GM18909 (cell line): ENCODE data around the gene PTS.

Source experiments
- ATAC-seq: cut with Tn5 transposase; IDR thresholded peaks from one replicate; pipeline ENCODE4 v1.9.1; 2021; ENCODE audit warnings: mild to moderate bottlenecking; ENCODE audit not compliant: unreplicated experiment, poor library complexity

The PTS gene

DNA sequence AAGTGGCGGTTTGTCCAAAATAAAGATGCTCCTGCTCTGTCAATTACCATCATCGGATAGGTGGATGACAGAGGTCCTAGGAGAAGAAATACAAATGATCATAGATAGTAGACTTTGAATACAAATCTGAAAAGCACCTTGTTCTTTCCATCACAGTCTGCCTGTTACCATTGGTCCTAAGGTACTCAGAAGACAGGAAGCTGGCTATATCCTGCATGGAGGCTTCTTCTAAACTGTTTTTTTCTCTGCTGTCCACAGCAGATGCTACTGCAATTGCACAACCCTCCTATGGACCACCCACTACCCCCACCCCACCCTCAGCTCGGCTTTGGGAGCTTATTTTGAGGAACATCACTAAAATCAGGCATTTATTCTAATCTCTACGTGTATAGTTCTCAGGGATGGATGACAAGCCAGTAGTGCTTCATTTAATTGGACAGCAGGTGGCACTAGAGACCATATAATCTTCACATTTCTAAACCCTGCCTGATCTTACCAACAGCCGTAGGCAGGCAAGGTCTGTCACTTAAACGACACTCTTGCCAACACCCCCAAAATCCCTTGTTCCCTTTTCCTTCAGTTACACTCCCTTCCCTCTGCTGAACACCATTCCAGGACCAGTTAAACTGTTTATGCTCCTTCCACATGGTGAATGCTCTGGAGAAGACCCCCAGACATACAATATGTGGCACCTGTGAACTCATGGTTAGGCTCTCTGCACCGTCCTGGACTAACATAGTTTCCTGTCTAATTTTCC is 6.6 kb upstream of the PTS start:
- peak; percentile 91 for ATAC-seq

DNA sequence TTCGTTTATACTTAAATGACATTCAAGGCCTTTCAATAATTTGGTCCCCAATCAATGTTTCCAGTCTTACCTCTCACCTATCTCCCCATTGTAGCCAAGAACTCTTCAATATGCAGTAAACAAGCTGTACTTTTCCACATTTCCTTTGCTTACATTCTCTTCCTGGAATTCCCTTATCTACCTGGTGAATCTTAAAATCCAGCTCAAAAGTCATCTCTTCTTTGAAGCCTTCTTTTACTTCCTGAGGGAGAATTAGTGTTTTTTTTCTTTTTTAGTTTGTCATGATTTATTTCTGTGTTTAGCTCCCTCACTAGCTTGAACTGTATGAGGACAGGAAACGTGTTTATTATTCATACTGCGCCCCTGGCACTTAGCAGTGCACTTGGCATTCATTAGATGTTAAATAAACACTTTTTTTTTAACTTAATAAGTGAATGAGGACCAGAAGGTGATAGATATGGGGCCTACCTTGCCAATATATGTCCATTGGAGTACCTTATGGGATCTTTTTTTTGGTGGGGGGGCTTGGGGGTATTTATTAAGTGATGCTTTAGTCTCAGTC is 4.9 kb upstream of the PTS start:
- ATAC-seq: no peak

DNA sequence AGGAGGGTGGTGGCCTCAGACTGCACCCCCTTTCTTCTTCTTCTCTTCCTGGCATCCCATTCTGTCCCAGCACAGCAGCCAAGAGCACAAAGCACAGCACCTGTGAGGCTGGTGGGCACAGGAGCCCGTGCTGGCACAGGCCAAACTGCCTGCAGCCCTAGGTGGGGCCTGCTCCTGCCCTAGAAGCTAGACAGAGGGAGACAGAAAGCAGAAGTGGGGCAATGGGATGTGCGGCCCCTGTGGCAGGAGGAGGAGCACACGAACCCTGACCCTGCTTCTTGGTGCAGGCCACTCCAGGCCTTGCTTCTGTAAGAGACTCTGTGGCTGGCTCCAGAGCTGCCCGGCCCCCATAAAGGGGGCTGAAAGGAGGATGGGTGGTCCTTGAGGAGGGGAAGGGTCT is 3.9 kb upstream of the PTS start:
- ATAC-seq: no peak

DNA sequence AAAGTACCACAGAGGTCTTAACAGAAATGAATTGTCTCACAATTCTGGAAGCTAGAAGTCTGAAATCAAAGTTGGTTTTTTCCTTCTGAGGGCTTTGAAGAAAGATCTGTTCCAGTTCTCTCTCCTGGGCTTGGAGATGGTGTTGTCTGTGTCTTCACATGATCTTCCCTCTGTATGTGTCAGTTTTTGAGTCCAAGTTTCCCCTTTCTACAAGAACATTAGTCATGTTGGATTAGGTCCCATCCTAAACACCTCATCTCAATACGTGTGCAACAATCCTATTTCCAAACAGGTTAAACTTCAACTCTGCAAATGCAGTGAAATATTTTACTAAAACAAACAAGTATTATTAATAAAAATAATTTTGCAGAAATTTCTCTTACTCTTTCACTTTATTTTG is 3.1 kb upstream of the PTS start:
- ATAC-seq: no peak

DNA sequence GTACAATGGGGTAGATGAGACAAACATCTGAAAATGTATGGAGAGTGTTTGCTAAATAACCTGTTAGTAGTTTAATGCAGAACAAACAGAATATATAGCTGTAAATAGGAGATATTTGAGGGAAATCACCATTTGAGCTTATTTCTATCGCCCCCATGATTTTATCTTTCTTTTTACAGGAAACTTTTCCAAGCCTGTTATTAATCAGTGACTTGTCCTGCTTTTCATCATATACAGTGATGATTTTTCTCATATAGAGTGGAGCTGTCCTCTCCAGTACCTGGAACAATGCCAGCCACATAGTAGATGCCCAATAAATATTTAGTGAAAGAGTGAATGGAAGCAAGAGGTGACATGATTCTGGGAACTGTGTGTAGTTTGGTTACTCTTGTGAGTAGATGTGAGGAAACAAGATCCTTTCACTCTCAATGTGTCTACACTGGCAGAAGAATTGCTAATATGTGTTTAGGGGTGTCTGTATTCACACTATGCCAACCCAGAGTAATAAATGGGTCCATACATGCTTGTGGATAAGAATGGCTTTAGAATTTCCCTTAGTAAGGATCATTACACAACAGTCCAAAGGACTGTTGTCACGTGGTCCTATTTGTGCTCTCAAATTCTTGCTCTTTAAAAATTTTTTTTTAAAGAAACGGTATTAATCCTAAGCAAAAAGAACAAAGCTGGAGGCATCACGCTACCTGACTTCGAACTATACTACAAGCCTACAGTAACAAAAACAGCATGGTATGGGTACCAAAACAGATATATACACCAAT is 2.3 kb upstream of the PTS start:
- ATAC-seq: no peak

DNA sequence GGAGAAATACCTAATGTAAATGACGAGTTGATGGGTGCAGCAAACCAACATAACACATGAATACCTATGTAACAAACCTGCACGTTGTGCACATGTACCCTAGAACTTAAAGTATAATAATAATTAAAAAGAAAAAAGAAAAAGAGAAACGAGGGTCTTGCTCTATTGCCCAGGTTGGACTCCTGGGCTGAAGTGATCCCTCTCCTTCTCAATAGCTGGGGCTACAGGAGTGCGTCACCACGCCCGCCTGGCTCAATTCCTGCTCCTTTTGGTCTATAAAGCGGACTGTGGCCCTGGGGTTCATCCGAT is 521 bp upstream of the PTS start:
- ATAC-seq: no peak

DNA sequence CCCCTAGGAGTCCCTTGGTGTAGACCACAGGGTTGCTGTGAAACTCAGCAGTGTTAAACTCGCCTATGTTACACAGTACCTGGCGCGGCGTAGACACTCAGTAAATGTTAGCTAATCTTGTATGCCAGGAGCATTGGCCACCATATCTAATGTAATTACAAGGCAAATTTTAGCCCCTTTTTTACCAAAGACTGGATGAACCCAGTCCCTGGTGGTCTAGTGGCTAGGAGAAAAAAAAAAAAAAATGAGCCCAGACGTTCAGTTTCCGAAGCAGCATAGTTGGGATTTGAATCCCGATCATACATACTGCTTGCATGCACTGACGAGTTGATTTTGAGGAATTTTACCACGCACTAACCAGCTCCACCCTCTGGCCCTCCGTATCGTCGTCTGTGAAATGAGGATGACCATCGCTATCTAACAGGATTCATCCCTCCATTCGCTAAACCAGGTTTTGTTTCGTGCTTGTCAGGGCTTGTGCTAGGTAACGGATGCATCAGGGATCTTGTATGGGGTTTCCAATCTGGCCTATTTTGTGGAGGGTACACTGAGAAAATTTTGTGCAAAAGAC is 688 bp downstream of the PTS start:
- peak; percentile 49 for ATAC-seq

DNA sequence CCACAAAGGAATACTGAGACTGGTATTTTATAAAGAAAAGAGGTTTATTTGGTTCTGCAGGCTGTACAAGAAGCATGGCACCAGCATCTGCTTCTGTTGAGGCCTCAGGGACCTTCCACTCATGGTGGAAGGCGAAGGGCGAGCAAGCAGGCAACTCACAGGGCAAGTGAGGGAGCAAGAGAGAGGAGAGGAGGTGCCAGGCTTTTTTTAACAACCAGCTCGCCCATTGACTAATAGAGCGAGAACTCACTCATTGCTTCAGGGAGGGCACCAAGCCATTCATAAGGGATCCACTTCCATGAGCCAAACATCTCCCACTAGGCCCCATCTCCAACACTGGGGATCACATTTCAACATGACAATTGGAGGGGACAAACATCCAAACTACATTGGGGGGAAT is 1.2 kb downstream of the PTS start:
- ATAC-seq: no peak

DNA sequence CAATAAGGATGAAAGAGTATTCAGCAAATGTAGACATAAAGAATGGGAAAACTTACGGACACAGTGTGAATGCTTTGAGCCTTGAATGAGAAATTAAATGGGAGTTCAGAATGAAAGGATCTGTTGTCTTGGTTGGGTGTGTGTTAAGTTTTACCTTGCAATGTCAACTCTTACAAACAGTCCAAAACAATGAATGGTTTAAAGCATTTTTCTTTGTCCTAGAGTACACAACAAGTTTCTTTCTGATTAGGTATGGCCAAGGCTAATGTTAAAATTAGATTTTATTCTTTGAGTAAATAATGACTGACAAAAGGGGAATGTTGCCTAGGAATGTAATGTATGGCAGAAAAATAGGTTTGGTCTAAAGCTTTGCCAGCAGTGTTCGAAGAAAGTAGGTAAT is 2.5 kb downstream of the PTS start:
- no peak for ATAC-seq

DNA sequence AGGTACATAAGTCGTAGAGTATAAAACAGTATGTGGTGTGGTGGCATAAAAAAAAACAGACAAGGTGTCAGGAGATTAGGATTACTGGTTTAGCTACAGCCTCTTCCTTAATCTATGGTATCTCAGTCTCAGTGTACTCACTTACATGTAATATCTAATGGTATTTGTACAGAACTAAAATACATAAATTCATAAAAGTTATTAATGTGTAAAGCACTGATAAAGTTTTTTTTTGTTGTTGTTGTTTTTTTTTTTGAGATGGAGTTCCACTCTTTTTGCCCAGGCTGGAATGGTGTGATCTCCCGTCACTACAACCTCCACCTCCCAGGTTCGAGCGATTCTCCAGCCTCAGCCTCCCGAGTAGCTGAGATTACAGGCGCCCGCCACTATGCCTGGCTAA is 2.9 kb downstream of the PTS start:
- no peak for ATAC-seq

DNA sequence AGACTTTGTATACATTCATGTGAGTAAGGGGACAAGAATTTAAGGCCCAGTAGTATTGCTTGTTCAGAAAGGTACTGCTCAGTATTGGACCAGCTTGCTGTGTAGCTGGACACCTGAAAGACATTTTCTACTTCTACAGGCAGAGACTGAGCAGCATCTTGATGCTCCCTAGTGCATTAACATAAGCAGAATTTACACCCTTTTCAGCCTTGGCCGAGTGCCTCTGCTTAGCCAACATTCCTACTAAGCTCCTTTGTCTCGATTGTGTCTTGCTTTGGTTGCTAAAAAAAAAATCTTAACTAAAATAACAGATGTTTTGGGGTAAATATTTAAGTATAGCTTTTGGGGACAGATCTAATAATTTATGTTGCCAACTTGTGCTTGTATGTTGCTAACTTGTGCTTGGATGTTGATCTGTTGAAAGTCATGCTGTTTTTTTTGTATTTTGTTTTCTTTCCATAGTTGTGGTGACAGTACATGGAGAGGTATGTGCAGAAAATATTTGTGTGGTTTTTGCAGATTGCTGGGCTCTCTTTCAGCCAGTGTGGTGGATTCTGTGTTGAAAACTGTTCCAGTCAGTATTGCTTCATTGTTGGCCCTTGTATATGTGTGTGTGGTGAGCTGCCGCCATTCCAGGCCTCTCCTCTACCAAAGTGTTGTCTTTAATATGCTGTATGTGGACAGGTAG is 3.7 kb downstream of the PTS start:
- no peak for ATAC-seq

DNA sequence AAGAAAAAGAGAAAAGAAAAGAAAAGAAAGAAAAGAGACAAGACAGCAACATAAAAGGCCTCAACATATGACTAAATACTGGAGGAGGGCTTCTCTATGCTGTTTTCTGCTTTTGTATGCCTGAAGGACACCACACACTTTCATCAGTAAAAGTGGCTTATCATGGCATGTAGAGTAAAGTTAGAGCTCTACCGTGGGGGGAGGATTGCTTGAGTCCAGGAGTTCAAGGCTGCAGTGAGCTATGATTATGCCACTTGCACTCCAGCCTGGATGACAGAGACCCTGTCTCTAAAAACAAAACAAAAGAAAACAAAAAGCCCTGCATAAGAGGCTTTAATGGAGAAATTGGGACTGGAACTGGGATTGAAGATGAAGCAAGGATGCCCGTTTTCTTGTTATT is 5.7 kb downstream of the PTS start:
- ATAC-seq: no peak

DNA sequence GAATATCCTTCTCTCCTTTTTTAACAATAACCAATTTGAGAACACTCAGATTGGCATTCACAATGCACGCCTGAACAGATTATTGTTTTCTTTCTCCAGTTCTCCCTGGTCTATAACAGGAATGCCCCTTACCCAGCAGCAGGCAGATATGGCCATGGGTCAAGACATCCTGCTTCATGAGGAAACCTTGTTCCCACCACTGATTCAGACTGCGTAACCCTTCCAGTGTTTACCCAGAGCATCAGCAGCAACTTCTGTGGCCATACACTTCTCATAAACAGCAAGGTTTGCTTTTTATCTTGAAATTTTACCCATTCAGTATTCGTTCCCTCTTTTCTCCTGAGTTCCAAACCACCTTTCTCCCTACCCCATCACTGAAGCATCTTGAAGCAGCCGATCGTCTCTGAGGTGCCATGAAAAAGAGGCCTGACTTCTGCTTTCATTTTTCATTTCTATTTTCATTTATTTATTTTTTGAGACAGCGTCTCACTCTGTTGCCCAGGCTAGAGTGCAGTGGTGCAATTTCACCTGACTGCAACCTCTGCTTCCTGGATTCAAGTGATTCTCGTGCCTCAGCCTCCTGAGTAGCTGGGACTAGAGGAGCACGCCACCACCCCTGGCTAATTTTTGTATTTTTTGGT is 9.6 kb downstream of the PTS start:
- no peak for ATAC-seq

DNA sequence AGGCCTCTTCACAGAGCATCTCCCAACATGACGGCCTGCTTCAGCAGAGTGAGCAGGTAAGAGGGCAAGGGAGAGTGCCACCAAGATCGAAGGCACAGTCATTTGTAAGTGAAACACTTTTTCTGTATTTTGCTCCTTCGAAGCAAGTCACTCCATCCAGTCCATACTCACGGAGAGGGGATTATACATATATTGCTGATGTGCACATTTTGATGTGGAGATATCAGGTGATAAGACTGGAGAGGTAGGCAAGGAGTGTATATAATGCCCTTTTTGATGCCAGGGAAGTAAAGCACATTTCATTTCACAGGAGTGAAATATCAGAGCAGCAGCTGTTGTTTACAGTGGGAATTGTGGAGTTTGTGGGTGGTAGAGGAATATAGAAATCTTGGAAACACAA is 11.2 kb downstream of the PTS start:
- ATAC-seq: no peak

DNA sequence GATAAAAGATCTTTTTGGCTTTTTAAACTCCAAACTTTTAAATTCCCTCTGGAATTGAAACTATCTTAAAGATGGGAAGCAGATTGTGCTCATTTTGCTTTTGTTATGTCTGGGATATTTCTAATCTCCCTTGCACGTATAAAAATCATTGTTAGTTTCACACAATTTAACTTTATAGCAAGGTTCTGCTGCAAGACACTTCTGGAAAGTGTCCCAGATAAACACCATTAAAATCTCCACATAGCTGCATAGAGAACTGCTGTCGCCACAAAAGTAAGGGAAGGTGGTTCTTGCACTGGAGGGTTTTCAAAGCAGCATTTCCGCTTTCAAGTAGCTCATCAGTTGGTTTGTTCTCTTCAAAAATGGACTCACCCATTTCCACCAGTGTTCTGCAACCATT is 11.8 kb downstream of the PTS start:
- ATAC-seq: no peak

DNA sequence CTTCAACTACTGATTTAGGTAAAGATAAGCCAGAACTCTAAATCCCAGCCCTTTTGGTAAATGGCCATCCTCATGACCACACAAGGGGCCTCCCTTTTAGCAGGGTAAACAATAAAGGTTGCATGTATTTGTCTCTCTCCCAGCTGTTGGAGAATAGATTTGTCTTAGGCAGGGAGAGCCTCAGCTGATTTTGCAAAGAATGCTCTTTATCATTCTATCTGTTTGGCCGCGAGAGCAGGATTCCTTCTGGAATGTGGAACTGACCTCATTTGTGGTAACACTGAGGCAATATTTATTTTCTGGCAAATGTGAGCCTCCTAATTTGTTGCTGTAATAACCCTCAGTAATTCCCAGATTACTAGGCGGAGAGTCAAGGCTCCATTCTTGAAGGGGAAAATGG is 15.3 kb downstream of the PTS start:
- ATAC-seq: no peak

DNA sequence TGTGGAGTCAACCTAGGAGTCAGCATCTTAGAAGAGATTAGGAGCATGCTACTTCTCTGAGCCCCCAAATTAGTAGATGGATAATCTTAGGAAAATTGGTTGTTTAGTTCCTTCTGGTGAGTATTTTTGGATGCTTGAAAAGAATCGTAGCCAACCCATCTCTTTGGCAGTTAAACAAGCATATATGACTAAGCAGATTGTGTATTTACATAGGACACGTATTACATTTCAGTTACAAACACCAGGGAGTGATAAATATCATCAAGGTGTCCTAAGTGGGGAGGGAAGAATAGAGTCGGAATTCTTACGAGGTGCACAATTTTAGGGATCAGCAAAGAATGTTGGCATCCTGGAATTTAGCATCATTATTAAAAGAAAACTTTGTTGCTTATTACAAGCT is 21.0 kb downstream of the PTS start:
- no peak for ATAC-seq

DNA sequence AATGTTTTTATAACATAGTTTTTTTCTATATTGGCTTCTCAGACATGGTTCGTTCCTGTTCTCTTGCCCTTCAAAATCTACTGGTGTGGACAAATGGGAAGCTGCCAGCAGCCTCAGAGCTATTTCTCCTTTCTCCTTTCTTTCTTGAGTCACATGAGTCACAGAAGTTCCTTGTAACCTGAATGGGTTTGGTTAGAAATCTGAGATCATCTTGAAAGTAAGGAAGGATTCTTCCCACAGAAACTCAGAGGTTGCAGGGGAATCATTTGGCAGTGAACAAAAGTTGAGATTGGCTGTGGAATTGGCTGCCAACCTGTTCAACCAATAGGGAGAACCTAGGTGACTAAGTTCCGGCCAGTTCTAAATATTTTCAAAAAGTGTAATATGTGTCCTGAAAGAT is 22.0 kb downstream of the PTS start:
- no peak for ATAC-seq

DNA sequence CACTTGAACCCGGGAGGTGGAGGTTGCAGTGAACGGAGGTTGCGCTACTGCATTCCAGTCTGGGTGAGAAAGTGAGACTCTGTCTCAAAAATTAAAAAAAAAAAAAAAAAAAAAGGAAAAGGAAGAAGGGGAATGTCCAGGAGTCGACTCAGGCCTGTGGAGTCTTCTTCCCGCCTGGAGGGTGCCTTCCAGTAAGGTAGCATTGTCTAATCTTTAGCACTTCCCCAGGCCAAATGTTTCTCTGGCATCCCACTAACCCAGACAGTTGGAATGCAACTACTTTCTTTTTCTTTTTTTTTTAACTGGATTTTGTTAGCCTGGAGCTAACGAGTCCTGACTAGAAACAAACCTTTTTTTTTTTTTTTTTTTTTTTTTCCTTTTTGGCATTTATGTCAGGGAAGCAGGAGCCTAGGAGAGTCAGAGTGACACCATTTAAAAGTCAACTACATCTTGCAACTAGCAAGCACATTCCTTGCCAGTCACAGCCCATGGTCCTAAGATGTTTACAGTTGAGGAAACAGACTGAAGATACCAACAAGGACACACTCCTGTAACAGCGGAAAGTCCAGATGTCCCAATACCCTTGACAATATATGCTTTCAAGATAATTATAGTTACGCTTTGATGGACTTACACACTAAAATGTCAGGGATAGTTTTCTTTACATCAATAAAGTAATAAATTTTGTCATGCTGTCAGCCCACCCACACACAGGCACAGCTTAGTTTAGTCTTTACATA is 23.8 kb downstream of the PTS start:
- ATAC-seq: no peak
